ENCODE results near the gene ACSF3. TPM values are rescaled to one million over a fixed set of nuclear protein-coding genes. Genes with fewer than 3 reads are reported as not detected.

ACSF3 gene
- 16.5 and 22.3 TPM in 2 replicates for total RNA-seq

GRCh38 chr16:89093602-89094251 is at the start of gene ACSF3:
ACSF3 (plus strand) TSS chr16:89093852; CDS start chr16:89100682, 6,830 bp downstream.

GRCh38 chr16:89171216-89172170 is 77.8 kb downstream of the ACSF3 start, which contains the start of gene CDH15:
CDH15 (plus strand) TSS chr16:89171748; CDS start chr16:89171832, 84 bp downstream.

GRCh38 chr16:89200124-89200849 is 106.6 kb downstream of the ACSF3 start, which contains the start of gene SLC22A31:
SLC22A31 (minus strand) TSS chr16:89200537; CDS start chr16:89200501, 36 bp downstream.

Other genes starting within 250 kb of the ACSF3 start
- 28.5 and 55.0 TPM in 2 replicates for gene GALNS, start 236.9 kb upstream of the ACSF3 start, total RNA-seq
- 26.7 and 27.5 TPM in 2 replicates for gene TRAPPC2L, start 236.7 kb upstream of the ACSF3 start, total RNA-seq
- gene PABPN1L, start 227.2 kb upstream of the ACSF3 start, total RNA-seq = not detected in 2 replicates
- gene CBFA2T3, start 116.6 kb upstream of the ACSF3 start, total RNA-seq = not detected in 2 replicates
- not detected in 2 replicates for gene CDH15, start 77.9 kb downstream of the ACSF3 start, total RNA-seq
- not detected in 2 replicates for gene SLC22A31, start 106.7 kb downstream of the ACSF3 start, total RNA-seq
- gene ZNF778, start 123.9 kb downstream of the ACSF3 start, total RNA-seq = 6.3 and 6.7 TPM in 2 replicates

Data from placental epithelial cell (primary cell).